Muscle of leg (tissue), 11 donors: ENCODE measurements around the gene RBM10. TPM values are rescaled to one million over a fixed set of nuclear protein-coding genes. Genes with fewer than 3 reads are reported as not detected.

Experiments used
- DNase-seq: peaks from one replicate; pipeline ENCODE4 v3.0.0; 2013
- H3K27ac ChIP-seq: one replicate; pipeline ENCODE4 v1.5.1; 2013; ENCODE audit warnings: mild to moderate bottlenecking, low read length, control low read depth
- H3K27me3 ChIP-seq: one replicate; pipeline ENCODE4 v1.6.1; 2013; ENCODE audit warnings: low read length; ENCODE audit not compliant: control insufficient read depth, insufficient read depth
- H3K36me3 ChIP-seq: one replicate; pipeline ENCODE4 v1.6.1; 2013; ENCODE audit warnings: low read length; ENCODE audit not compliant: control insufficient read depth, insufficient read depth
- H3K4me1 ChIP-seq: one replicate; pipeline ENCODE4 v1.6.1; 2013; ENCODE audit warnings: low read length; ENCODE audit not compliant: control insufficient read depth, insufficient read depth
- H3K4me3 ChIP-seq: one replicate; pipeline ENCODE4 v1.5.1; 2013; ENCODE audit warnings: low read length, control low read depth
- H3K9me3 ChIP-seq: replicated peaks from 2 replicates; pipeline ENCODE4 v1.6.1; 2013; ENCODE audit warnings: low read depth, low read length; ENCODE audit not compliant: control insufficient read depth
- WGBS: methylation state at CpG from one replicate; pipeline ENCODE4 v1.1.5; 2013; ENCODE audit warnings: missing lambda C conversion rate; ENCODE audit not compliant: insufficient coverage; 5-methylcytosine and 5-hydroxymethylcytosine counted together
- polyA plus RNA-seq, 8 donors: library from polyadenylated mRNA; unstranded; fragments of 120-200 nt; gene quantifications; one replicate each; pipeline versions ENCODE4 v1.2.1 to v1.2.3, GENCODE V29; 2013; ENCODE audit warnings: inconsistent platforms in 1 of 8, low replicate concordance in 1 of 8; ENCODE audit not compliant: insufficient read length in 8 of 8, insufficient read depth in 1 of 8
- total RNA-seq: library from RNA; stranded (reverse); fragments of 120-200 nt; gene quantifications from one replicate; pipeline ENCODE4 v1.2.4, GENCODE V29; 2013

The RBM10 gene
- total and polyA plus RNA-seq, 9 donors: 29.2 to 48.1 (median 41.1) TPM

GRCh38 chrX:47168495-47169073, 23.6 kb downstream of the RBM10 start:
- peaks cover 3% of the 10 kb centered on the region for H3K4me1 ChIP-seq
- H3K9me3 ChIP-seq: peaks cover 2% of the 10 kb centered on the region
- DNase-seq: no peak
- H3K36me3 ChIP-seq: peaks cover 48% of the 10 kb centered on the region
- WGBS: 64% methylated on average over 5 of the region's 6 CpGs
- no peak overlapping the region for H3K4me3 ChIP-seq
- no peak overlapping the region for H3K27ac ChIP-seq
- H3K27me3 ChIP-seq: peaks cover 55% of the 10 kb centered on the region

GRCh38 chrX:47169273-47169672, 24.3 kb downstream of the RBM10 start:
- Histone ChIP-seq H3K9me3 (peaks cover 2% of the 10 kb centered on the region), H3K36me3 (peaks cover 52% of the 10 kb centered on the region), H3K27me3 (peaks cover 58% of the 10 kb centered on the region), H3K4me3 (no peak overlapping the region), H3K4me1 (peaks cover 3% of the 10 kb centered on the region), H3K27ac (no peak overlapping the region)
- 90% methylated on average over 19 of the region's 19 CpGs for WGBS
- no peak for DNase-seq

- 77% methylated on average over 9 of the region's 13 CpGs for WGBS
- Histone ChIP-seq H3K4me1 (peaks cover 3% of the 10 kb centered on the region), H3K27me3 (peaks cover 65% of the 10 kb centered on the region), H3K27ac (no peak overlapping the region), H3K9me3 (no peaks in the 10 kb centered on the region), H3K36me3 (peaks cover 52% of the 10 kb centered on the region), H3K4me3 (no peak overlapping the region)
- no peak for DNase-seq
These were observed 24.9 kb downstream of the RBM10 start for GRCh38 chrX:47169726-47170515.

GRCh38 chrX:47170861-47171692, 26.1 kb downstream of the RBM10 start:
- Histone ChIP-seq H3K36me3 (peaks cover 52% of the 10 kb centered on the region), H3K27ac (no peak overlapping the region), H3K4me1 (peaks cover 3% of the 10 kb centered on the region), H3K4me3 (no peak overlapping the region), H3K9me3 (no peaks in the 10 kb centered on the region), H3K27me3 (peaks cover 71% of the 10 kb centered on the region)
- no peak for DNase-seq
- WGBS: 80% methylated on average over 21 of the region's 34 CpGs

- no peak overlapping the region for H3K4me3 ChIP-seq
- 74% methylated on average over 2 of the region's 2 CpGs for WGBS
- H3K27ac ChIP-seq: no peak overlapping the region
- no peaks in the 10 kb centered on the region for H3K9me3 ChIP-seq
- H3K27me3 ChIP-seq: peaks cover 78% of the 10 kb centered on the region
- peaks cover 3% of the 10 kb centered on the region for H3K4me1 ChIP-seq
- DNase-seq: no peak
- peaks cover 60% of the 10 kb centered on the region for H3K36me3 ChIP-seq
These were observed 27.0 kb downstream of the RBM10 start for GRCh38 chrX:47171996-47172395.

GRCh38 chrX:47172549-47172948, 27.5 kb downstream of the RBM10 start:
- DNase-seq: no peak
- WGBS: 86% methylated on average over 7 of the region's 7 CpGs

GRCh38 chrX:47172971-47173792, 28.2 kb downstream of the RBM10 start:
- Histone ChIP-seq H3K27me3 (peaks cover 82% of the 10 kb centered on the region), H3K4me1 (peaks cover 3% of the 10 kb centered on the region), H3K9me3 (no peaks in the 10 kb centered on the region), H3K27ac (no peak overlapping the region), H3K36me3 (peaks cover 72% of the 10 kb centered on the region), H3K4me3 (no peak overlapping the region)
- no peak for DNase-seq
- WGBS: 83% methylated on average over 16 of the region's 18 CpGs

More at GRCh38 chrX:47172549-47172948, 27.5 kb downstream of the RBM10 start:
- H3K4me1 ChIP-seq: peaks cover 3% of the 10 kb centered on the region
- peaks cover 65% of the 10 kb centered on the region for H3K36me3 ChIP-seq
- H3K4me3 ChIP-seq: no peak overlapping the region
- peaks cover 79% of the 10 kb centered on the region for H3K27me3 ChIP-seq
- no peak overlapping the region for H3K27ac ChIP-seq
- H3K9me3 ChIP-seq: no peaks in the 10 kb centered on the region

GRCh38 chrX:47174376-47174775, 29.4 kb downstream of the RBM10 start:
- WGBS: 83% methylated on average over 12 of the region's 12 CpGs
- peaks cover 76% of the 10 kb centered on the region for H3K36me3 ChIP-seq

GRCh38 chrX:47174846-47175587, 30.0 kb downstream of the RBM10 start:
- H3K9me3 ChIP-seq: no peaks in the 10 kb centered on the region
- peaks cover 3% of the 10 kb centered on the region for H3K4me1 ChIP-seq
- H3K27ac ChIP-seq: no peak overlapping the region
- peaks cover 77% of the 10 kb centered on the region for H3K36me3 ChIP-seq
- WGBS: 69% methylated on average over 23 of the region's 23 CpGs
- peaks cover 84% of the 10 kb centered on the region for H3K27me3 ChIP-seq
- DNase-seq: no peak
- H3K4me3 ChIP-seq: no peak overlapping the region

More at GRCh38 chrX:47174376-47174775, 29.4 kb downstream of the RBM10 start:
- Histone ChIP-seq H3K9me3 (no peaks in the 10 kb centered on the region), H3K27ac (no peak overlapping the region), H3K4me3 (no peak overlapping the region), H3K27me3 (peaks cover 84% of the 10 kb centered on the region), H3K4me1 (peaks cover 3% of the 10 kb centered on the region)
- DNase-seq: no peak
